ENCODE results near the gene SLC12A4. TPM values are rescaled to one million over a fixed set of nuclear protein-coding genes. Genes with fewer than 3 reads are reported as not detected.
"Not testable (repeated sequence)": the region's sequence is repeated elsewhere in the genome, so short reads cannot be mapped to it uniquely, and the experiment has no call there.

The SLC12A4 gene
- total RNA-seq, 1 experiment from 2014 or later, result 14.1 TPM

DNA sequence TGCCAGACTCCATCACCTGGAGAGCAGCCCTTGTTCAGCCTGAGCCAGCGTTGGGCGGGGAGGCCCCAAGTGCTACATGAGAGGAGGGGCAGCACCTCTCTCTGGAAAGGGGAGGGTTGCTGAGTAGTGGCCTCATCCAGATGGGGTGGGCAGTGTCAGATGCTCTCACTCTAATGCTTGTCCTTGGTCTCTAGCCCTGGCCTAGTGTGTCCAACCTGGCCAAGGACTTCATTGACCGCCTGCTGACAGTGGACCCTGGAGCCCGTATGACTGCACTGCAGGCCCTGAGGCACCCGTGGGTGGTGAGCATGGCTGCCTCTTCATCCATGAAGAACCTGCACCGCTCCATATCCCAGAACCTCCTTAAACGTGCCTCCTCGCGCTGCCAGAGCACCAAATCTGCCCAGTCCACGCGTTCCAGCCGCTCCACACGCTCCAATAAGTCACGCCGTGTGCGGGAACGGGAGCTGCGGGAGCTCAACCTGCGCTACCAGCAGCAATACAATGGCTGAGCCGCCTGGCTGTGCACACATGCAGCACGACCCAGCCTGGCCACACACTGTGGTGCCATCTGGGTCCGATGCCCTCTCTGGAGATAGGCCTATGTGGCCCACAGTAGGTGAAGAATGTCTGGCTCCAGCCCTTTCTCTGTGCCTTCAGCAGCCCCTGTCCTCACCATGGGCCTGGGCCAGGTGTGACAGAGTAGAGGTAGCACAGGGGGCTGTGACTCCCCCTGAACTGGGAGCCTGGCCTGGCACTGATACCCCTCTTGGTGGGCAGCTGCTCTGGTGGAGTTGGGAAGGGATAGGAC lies 41.1 kb downstream of the SLC12A4 start:
- no peak for DNase-seq (ENCODE audit: low spot score)

DNA sequence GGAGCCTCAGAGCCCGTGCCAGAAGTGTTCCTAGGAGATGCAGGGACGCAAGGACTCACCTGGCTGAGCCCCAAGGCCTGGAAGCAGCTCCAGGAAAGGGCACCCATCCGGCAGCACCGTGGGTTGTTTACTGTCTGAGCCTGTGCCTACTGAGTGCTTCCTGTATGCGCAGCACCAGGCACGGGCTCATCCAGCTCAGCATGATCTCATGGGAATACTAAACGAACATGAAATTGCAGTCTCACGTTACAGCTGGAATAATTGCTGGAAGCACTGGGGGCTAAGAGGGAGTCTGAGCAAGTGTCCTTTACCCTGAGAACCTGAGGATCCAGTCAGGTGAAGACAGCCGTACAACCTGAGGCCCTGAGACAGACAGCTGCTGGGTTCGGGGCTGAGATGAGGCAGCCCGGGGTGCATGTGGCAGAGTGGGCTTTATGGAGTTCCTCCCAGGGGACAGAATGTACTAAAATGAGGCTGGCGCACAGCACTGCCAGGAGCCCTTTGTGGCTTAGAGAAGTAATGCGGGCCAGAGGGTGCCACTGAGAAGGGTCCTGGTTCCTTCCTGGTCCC lies 42.2 kb downstream of the SLC12A4 start:
- no peak for DNase-seq (ENCODE audit: low spot score)

DNA sequence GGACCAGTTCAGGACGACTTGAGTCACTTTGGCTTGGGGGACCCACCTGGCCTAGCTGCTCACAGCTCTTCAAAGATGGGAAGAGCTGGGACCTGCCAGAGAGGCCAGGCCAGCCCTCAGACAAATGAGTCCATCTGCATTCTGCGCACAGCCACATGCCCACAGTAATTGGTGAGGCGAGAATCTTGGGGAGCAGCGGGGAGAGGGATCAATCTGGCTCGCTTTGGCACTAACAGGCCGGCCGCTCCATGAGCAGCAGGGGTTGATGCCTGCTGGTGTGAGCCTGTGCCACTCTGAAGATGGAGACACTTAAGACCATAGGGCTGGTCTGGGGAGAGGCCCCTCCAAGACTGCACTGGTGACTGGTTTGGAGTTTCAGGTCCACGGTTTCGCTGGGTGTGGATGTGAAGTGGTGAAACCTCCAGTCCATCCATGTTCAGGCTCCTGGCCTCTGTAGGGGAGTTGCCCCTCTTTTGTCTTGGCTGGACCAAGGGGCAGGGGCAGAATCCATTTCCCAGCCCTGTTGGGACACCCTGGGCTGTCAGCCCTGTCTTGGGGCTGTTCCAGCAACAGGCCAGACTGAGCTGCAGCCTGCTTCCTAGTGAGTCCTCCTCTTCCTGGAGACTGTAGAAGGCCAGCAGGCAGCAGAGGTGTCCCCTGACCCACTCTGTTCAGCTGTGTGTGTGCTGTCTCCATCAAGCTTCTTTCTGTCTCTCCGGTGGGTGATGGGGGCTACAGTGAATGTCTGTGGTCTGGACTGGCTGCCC lies 44.1 kb downstream of the SLC12A4 start:
- no peak for DNase-seq (ENCODE audit: low spot score)

DNA sequence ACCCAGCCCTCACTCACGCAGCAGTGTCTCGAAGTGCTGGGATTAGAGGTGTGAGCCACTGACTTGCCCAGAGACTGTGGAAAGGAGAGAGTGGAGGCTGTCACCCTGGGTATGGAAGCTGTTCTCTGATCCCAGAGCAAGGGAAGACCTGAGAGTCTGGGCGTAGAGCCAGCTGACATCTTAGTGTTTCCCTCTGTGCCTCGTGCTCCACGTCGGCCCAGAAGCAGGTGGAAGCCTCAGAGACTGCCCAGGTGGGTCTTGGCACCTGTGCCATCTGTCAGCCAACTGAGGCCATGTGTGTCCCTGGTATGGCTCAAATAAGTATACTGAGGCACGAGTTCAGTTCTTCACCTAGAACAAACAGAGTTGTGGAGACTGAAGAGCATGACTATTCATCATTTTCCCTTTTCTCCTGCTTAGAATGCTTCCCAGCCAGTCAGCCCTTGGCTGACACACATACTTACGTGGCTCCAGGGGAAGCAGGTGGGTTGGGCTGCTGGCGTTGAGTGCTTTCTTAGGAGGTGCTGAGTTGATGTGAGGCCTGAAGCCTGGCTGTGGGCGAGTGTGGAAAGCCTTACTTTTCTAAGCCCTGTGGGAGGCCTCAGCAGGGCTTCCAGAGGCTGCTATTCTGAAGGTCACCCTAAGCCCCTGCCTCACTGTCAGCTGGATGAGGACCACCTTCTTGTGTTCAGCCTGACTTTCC lies 44.9 kb downstream of the SLC12A4 start:
- DNase-seq (ENCODE audit: low spot score), result no peak

DNA sequence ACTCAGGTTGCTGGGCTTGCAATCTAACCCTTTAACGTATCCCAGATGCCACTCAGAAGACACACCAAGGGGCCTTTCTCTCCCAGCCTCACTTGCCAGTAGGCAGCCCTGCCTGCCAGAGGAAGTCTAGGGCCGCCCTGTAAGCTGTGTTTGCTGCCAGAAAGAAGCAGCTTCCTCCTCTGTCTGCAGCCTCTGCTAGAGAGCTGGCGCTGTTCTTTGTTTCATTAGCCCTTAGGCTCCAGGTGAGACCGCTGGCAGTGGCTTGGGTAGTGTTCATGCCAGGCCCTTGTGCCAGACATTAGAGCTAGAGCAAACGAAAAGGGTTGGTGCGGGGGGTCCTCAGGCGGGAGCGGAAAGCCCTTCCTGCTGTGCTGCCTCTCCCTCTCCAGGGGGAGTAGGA lies 45.7 kb downstream of the SLC12A4 start:
- no peak for DNase-seq (ENCODE audit: low spot score)

DNA sequence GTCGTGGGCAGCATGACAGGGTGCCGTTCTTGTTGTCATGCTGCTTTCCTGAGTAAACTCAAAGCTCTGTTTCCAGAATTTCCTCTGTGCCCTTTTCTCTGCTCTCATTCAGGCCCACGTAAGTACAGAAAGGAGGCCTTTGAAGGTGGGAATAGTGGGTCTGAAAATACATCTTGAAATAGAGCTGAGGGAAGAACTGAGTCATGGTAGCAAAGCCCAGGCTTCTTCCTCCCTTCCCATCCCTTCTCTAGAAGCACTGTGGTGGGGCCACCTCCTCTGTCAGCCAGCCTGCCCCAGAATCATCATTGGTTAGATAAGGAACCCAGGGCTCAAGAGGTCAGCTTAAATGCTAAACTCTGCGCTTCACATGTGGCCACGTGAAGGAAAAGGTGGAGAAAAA lies 46.2 kb downstream of the SLC12A4 start:
- DNase-seq (ENCODE audit: low spot score), result no peak

DNA sequence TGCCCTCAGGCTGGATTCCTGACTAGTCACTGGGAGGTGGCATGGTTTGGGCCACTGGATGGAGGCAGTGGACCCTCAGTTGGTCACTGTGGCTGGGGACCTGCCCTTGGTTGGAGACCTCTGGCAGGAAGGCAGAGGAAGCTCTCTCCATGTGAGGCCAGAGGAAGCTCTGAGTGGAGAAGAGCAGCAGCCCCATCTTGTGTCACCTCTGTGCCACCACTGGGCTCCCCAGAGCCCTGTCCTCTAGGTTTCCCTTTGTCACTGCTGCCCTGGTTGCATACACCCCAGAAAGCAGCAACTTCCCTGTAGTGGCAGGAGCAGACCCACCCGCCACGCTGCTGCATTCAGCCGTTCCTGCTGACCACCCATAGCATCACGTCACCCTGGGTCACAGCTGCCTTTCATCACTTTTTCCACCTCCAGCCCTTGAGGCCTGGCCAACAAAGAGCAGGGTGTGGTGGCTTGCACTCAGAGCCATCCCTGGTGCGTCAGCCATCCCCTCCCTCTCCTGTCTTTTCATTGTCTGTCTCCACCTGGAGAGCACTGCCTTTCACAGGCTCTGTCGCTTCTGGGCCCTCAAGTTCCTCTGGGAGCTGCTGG lies 48.7 kb downstream of the SLC12A4 start:
- no peak for DNase-seq (ENCODE audit: low spot score)

DNA sequence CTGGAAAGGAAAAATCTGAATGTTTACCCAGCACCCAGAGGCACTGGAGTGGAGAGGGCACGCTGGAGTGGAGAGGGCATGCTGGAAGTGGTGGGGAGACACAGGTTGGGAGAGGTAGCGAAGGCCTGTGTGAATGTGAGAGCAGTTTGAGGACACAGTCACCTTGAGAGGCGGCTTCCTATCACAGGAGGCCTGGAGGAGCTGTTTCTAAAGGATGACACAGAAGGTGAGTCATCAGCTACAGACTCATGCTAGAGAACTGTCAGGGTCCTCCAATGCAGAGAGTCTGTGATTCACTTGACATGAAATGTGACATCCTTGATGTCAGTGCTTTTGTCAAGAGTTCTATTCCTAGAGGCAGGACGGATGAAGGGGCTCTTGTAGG lies 50.6 kb downstream of the SLC12A4 start:
- no peak for DNase-seq (ENCODE audit: low spot score)

DNA sequence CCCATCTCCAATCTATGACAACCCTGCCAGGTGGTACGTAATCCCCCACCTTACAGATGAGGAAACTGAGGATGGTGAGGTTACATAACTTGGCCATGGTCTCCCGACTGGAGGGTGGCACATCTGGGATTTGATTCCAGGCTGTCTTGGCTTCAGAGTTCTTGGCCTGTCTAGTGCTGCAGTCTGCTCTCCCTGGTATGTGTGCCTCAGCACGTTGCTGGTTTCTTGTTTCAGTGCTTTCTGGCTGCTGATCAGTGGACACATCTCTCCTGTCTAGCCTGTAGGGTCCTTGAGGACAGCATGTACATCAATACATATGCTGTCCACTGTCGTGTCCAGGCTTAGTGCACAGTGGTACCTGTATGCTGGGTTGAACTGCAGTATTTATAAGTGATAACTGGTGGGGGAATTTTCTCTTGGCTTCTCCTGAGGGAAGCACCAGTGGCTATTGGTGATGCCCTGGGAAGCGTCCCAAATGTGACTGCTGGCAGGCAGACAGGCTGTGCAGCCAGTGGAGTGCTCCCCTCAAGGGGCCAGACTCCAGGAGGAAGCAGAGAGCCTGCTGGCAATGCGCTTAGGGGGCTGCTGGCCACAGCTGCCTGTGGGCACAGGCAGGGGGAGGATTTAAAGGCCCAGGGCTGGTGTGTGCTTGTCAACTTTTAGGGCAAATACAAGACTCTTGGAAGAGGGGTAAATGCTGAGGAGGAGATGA lies 51.1 kb downstream of the SLC12A4 start:
- DNase-seq (ENCODE audit: low spot score), result no peak

DNA sequence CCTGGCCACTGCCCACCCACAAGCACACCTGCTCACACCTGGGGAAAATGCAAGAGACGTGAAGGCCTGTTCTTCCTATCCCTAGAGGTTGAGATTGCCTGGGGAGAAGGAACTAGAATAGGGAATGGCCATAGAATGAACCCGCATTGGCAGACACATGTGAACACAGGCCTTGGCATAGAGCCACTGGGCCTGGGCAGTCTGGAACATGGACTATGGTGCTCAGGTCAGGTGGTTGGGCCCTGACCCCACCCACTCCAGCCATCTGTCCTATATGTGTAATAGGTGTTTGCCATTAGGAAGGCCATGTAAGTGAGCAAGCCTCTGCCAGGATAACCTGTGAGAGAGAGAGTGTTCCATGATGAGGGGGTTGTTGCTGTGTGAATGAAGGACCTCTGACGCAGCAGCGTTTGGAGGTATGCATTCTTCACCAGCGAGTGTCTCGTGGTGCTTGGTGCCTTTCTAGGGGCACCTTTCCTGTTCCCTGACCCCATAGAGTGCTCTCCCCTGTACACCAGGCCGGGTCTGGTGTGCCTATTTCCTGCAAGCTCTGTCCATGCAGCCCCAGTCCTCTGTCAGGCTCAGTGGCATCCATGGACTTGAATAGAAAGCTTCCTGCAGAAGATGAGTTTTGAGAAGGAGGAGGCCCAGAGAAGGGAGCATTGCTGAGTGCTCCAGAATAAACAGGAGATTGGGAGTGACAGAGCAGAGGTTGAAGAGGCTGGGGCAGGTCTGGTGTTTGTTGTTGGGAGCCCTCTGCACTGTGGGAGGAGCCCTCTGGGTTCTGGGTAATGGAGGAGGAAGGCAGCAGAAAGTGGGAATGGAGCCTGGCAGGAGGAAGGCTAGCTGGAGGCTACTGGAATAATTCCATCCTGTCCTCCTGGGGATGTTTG lies 52.4 kb downstream of the SLC12A4 start:
- DNase-seq (ENCODE audit: low spot score), result no peak

DNA sequence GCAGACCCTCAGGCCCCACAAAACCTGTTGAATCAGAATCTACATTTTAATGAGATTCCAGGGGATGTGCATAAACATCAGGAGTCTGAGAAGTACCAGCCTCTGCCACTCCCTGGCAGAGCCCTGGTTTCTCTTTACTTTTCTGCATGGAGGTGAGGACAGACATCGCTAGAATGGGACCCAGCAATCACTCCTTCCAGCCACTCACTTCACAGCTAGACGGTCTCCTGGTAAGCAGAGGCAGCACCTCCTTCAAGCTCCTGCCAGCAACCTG lies 53.0 kb downstream of the SLC12A4 start:
- not testable (repeated sequence) for DNase-seq (ENCODE audit: low spot score)

DNA sequence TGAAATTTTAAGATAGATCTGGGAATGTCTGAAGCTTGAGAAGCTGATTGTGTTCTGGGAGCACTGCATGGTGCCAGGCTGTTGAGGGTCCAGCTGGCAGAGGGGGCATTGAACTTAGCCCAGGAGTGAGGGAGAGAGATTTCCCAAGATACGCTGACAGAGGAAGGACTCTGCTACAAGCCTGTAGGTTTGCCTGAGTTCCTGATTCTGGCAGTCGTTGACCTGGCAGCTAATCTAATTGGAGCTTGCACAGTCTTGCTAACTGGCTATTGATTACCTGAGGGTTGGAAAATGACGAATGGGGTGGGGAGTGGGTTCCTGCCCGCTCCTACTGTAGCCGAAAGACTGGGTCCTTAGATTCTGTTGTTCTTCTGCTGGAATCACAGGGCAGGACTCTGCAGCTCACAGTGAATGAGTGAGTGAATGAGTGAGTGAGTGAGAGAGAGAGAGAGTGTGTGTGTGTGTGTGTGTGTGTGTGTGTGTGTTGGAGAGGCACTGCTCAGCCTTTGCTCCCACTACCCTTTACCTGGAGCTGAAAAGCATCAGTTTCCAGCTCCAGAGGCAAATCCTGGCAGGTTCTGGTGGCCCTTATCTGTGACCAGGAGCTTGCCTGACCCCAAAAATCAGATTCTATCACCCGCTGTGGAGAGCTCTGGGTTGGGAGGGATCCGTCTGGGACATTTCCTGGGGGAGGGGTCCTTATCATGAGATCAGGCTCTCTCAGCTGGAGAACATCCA lies 53.5 kb downstream of the SLC12A4 start:
- DNase-seq (ENCODE audit: low spot score), result no peak

DNA sequence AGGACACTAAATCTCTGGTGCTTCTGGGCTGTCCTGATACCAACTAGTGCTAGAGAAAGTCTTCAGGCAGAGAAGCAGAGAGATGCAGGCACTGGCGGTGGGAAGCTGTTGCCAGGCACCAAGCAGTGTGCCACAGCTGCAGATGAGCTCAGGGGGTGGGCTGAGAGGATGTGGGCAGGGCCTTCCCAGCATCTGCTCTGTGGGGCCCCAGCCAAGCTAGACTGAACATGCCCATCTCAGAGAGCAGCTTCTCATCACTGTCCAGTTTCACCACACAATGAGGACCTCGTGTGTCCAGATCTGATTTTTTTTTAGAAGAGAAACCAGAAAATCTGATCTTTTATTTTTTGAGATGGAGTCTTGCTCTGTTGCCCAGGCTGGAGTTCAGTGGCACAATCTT lies 58.3 kb downstream of the SLC12A4 start:
- no peak for DNase-seq (ENCODE audit: low spot score)

DNA sequence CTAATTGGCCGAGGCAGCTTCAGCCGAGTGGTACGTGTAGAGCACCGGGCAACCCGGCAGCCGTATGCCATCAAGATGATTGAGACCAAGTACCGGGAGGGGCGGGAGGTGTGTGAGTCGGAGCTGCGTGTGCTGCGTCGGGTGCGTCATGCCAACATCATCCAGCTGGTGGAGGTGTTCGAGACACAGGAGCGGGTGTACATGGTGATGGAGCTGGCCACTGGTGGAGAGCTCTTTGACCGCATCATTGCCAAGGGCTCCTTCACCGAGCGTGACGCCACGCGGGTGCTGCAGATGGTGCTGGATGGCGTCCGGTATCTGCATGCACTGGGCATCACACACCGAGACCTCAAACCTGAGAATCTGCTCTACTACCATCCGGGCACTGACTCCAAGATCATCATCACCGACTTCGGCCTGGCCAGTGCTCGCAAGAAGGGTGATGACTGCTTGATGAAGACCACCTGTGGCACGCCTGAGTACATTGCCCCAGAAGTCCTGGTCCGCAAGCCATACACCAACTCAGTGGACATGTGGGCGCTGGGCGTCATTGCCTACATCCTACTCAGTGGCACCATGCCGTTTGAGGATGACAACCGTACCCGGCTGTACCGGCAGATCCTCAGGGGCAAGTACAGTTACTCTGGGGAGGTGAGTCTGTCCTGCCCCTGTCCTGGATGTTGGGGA lies 59.2 kb downstream of the SLC12A4 start:
- no peak for DNase-seq (ENCODE audit: low spot score)

DNA sequence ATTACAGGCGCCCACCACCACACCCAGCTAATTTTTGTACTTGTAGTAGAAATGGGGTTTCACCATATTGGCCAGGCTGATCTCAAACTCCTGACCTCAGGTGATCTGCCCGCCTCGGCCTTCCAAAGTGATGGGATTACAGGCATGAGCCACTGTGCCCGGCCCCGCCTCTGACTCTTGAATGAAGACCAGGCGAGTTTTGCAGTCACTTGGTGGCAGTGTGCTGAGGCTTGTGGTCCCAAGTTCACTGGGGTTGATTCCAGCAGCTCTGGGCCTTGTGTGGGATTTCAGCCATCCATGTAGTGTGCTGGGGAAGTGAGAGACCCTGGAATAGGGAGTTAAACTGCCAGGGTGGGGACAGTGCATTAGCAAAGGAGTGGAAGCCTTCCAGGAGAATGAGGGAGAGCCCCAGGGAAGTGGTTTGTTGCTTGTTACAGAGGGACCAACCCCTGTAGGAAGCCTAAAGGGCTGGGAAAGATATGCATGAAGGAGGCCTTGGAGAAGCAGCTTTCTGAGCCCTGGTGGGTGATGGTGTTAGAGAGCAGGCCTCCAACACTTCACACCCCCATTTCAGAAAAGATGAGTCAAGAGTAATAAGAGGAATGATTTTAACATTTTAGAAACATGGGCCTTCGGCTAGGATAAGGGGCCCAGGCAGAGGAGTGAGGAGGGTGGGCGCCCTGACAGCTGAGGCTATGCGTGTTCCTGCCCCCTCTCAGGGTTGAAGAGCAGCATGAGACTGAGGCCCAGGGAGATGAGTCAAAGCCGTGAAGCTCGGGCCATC lies 60.8 kb downstream of the SLC12A4 start:
- DNase-seq (ENCODE audit: low spot score), result no peak

DNA sequence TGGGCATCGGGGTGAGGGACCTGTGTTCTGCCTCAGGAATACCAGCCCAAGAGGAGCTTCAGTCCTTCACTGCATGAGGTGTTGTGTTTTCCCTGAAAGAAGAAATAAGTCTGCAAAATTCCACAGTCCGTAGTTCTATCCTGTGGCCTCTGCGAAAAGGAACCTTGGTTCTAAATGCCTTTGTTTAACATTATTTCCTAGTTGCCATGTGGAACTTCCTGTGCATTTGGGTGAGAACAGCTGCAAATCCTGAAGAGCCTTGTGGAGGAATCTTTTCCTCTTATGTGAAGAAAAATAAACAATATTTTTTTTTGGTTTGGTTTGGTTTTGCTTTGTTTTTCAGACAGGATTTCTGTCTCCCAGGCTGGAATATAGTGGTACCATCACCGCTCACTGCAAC lies 65.6 kb downstream of the SLC12A4 start:
- no peak for DNase-seq (ENCODE audit: low spot score)

DNA sequence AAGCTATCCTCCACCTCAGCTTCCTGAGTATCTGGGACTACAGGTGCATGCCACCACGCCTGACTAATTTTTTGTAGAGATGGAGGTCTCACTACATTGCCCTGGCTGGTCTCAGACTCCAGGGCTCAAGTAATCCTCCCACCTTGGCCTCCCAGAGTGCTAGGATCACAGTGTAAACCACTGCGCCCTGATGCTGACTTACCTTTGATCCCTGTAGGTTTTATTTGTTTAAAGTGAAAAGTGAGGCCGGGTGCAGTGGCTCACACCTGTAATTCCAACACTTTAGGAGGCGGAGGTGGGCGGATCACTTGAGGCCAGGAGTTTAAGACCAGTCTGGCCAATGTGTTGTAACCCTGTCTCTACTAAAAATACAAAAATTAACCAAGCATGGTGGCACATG lies 66.7 kb downstream of the SLC12A4 start:
- DNase-seq (ENCODE audit: low spot score), result no peak

DNA sequence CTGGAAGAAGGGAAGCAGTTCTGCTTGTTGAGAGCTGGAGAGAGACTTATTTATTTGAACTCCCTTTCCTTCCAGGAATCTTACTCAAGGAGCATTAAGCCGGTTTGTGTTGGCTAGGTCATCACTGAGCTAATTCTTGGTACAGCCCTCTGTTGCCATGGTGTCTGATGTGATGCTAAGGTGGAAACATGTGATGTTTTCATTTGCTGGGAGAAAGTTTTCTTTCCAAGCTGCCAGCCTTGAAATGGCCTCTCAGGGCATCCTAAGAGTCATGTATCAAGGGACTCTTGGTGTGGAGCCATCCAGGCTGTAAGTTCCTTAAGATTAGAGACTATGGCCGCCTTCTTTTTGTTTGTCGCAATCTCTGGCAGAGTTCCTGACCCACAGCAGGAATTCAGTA lies 71.2 kb downstream of the SLC12A4 start:
- DNase-seq (ENCODE audit: low spot score), result no peak

All from HT-29 (cell line).